ENCODE results near the gene LIPA. TPM values are rescaled to one million over a fixed set of nuclear protein-coding genes. Genes with fewer than 3 reads are reported as not detected.
A peak's percentile ranks its signal among the peaks of the same experiment; 100 is the strongest.
"Not testable (repeated sequence)": the region's sequence is repeated elsewhere in the genome, so short reads cannot be mapped to it uniquely, and the experiment has no call there.

Gene LIPA
- total RNA-seq, 4 donors from 2014 or later = 19.9 to 64.1 (median 28.8) TPM

DNA sequence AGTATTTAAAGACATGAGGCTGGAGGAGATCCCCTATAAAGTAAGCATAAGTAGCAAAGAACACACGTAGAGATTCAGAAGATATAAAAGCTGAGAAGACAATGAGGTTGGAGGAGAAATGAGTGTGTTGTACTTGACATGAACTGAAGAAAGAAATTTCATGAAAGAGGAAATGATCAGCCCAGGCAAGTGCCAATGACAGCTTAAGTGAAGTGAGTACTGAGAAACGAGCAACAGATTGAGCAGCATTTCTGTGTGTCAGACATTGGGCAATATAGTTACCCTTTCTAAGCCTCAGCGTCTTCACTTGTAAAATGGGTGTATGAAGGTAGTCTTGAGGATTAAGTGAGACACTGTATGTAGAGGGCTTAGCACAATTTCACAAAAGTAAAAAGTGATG is 4.8 kb upstream of the LIPA start:
- Histone ChIP-seq H3K4me3 (no peak overlapping the region), H3K9me3 (peaks cover 0 to 9% (median 5%) of the 10 kb centered on the region in 3 donors), H3K27ac (peak overlapping the region in 1 of 4 donors; percentile 2), H3K27me3 (no peaks in the 10 kb centered on the region), H3K36me3 (no peaks in the 10 kb centered on the region), H3K4me1 (peaks cover 0 to 20% (median 0%) of the 10 kb centered on the region in 3 donors)
- WGBS, 2 donors = 57 to 68% methylated on average over 3 of the region's 3 CpGs
- DNase-seq = no peak
- intact Hi-C loops (cut with DNase I) = no loop called here
- no peak for TF ChIP-seq POLR2A (IDR thresholded peaks at IDR 0.05)
- TF ChIP-seq, protein P1, sequence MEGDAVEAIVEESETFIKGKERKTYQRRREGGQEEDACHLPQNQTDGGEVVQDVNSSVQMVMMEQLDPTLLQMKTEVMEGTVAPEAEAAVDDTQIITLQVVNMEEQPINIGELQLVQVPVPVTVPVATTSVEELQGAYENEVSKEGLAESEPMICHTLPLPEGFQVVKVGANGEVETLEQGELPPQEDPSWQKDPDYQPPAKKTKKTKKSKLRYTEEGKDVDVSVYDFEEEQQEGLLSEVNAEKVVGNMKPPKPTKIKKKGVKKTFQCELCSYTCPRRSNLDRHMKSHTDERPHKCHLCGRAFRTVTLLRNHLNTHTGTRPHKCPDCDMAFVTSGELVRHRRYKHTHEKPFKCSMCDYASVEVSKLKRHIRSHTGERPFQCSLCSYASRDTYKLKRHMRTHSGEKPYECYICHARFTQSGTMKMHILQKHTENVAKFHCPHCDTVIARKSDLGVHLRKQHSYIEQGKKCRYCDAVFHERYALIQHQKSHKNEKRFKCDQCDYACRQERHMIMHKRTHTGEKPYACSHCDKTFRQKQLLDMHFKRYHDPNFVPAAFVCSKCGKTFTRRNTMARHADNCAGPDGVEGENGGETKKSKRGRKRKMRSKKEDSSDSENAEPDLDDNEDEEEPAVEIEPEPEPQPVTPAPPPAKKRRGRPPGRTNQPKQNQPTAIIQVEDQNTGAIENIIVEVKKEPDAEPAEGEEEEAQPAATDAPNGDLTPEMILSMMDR (IDR thresholded peaks at IDR 0.05) = no peak

DNA sequence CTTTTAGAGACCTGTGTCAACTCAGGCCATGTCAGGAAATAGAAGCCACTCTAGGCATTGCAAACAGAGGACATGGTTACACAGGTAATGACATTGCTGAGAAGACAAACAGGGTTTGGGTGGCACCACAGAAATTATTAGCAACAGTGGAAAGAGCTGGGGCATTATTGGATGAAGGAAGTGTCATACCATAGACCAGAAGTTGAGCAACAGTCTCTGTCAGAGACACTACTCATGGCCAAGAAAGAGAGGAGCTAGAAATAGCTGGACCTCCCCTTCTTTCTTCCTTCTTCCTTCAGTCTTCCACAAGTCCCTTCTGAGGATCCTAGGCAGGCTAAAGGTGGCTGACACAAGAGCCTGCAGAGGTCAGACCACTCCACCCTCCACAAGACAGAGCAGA is 4.2 kb upstream of the LIPA start:
- H3K9me3 ChIP-seq = peaks cover 0 to 9% (median 5%) of the 10 kb centered on the region in 3 donors
- no peak overlapping the region for H3K27ac ChIP-seq
- TF ChIP-seq, protein P1 (IDR thresholded peaks at IDR 0.05) = no peak
- TF ChIP-seq POLR2A (IDR thresholded peaks at IDR 0.05) = no peak
- peaks cover 3 to 24% (median 3%) of the 10 kb centered on the region in 3 donors for H3K4me1 ChIP-seq
- no peak overlapping the region for H3K4me3 ChIP-seq
- intact Hi-C loops (cut with DNase I) = no loop called here
- no peaks in the 10 kb centered on the region for H3K27me3 ChIP-seq
- no peaks in the 10 kb centered on the region for H3K36me3 ChIP-seq
- DNase-seq = no peak

DNA sequence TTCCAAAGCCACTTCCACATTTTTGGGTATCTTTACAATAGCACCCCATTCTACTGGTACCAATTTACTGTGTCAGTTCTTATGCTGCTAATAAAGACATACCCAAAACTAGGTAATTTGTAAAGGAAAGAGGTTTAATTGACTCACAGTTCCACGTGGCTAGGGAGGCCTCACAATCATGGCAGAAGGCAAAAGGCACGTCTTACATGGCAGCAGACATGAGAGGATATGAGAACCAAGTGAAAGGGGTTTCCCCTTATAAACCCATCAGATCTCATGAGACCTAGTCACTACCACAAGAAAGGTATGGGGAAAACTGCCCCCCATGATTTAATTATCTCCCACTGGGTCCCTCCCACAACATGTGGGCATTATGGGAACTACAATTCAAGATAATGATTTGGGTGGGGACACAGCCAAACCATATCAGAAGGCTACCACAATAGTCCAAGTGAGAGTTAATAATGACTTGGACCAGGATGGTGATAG is 3.6 kb upstream of the LIPA start:
- H3K27me3 ChIP-seq; H3K4me3 ChIP-seq; H3K36me3 ChIP-seq; H3K9me3 ChIP-seq; intact Hi-C loops (cut with DNase I); DNase-seq; H3K27ac ChIP-seq: not testable (repeated sequence)
- WGBS, 2 donors = 47 to 73% methylated on average over 2 of the region's 2 CpGs
- peaks cover 9 to 26% (median 9%) of the 10 kb centered on the region in 3 donors for H3K4me1 ChIP-seq

DNA sequence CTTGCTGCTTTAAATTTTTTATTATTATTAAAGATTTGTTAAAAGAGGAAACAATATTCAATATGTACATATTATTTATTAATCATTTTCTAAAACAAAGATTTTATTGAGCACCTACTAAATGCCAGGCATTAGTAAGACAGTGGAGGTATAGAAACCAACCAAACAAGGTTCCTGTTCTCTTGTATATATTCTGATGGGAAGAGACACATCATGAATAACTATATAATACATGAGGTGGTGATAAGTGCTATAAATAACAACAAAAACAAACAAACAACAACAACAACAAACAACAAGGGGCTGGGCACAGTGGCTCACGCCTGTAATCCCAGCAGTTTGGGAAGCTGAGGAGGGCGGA is 630 bp upstream of the LIPA start:
- Histone ChIP-seq H3K4me1 (peaks cover 9 to 25% (median 9%) of the 10 kb centered on the region in 3 donors), H3K9me3 (peaks cover 0 to 9% (median 5%) of the 10 kb centered on the region in 3 donors), H3K27me3 (no peaks in the 10 kb centered on the region), H3K27ac (peak overlapping the region in 2 of 4 donors; percentile 86 to 91), H3K4me3 (peak overlapping the region; percentile 83 to 98 (median 89)), H3K36me3 (no peaks in the 10 kb centered on the region)
- TF ChIP-seq POLR2A (IDR thresholded peaks at IDR 0.05) = no peak
- TF ChIP-seq, protein P1 (IDR thresholded peaks at IDR 0.05) = no peak
- 81 to 89% methylated on average over 2 of the region's 2 CpGs for WGBS, 2 donors
- DNase-seq = no peak
- intact Hi-C loops (cut with DNase I) = no loop called here

DNA sequence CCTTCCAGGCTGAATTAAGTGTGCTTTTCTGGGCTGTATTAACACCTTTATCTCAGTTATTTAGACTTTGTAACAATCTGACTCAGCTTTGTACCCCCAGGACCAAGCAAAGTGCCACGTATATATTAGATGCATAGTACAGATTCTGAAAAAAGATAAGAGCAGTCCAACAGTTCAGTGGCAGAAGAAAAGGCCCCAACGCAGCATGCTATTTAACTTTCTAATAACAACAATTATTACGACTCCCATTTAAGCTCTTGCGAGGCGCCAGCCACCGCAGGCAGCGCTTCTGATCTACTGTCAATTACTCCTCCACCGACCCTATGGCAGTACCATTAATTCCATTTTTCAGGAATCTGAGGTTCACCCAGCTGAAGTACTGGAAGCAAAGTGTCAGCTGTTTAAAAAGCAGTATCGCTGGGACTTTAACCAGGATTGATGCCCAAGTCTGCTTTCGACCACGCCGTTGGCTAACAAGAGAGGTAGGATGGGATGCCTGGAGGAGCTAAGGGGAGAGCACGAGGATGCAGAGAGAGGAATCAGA is 638 bp downstream of the LIPA start:
- Histone ChIP-seq H3K36me3 (no peaks in the 10 kb centered on the region), H3K4me1 (peaks cover 9 to 21% (median 9%) of the 10 kb centered on the region in 3 donors), H3K9me3 (peaks cover 0 to 9% (median 5%) of the 10 kb centered on the region in 3 donors), H3K4me3 (peak overlapping the region; percentile 83 to 98 (median 89)), H3K27ac (peak overlapping the region; percentile 79 to 91 (median 88)), H3K27me3 (no peaks in the 10 kb centered on the region)
- DNase-seq = no peak
- intact Hi-C loops (cut with DNase I) = no loop called here
- 14 to 21% methylated on average over 9 to 13 of the region's 13 CpGs for WGBS, 2 donors
- no peak for TF ChIP-seq POLR2A (IDR thresholded peaks at IDR 0.05)
- TF ChIP-seq, protein P1 (IDR thresholded peaks at IDR 0.05) = no peak
